HG03139 (cell line): ENCODE results near the gene DAD1.
"Not testable (repeated sequence)": the region's sequence is repeated elsewhere in the genome, so short reads cannot be mapped to it uniquely, and the experiment has no call there.

ENCODE experiments used
- ATAC-seq: cut with Tn5 transposase; IDR thresholded peaks from one replicate; pipeline ENCODE4 v1.9.1; 2021; ENCODE audit not compliant: unreplicated experiment

Gene DAD1

DNA sequence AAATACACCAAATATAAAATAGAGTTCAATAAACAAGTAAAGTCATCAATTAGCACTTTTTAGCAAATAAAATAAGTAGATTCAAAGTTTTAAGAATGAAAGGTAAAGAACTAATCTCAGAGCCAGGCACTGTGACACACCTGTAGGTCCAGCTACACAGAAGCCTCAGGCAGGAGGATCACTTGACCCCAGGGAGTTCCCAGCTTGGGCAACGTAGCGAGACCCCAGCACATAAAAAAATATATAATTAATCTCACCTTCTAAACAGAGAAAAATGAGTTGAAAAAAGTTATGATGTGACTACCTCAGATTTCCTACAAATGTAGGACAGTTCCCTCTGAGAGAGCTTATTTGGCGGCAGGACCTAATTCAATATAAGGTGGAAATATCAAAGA is 19.3 kb downstream of the DAD1 start:
- ATAC-seq: no peak

- no peak for ATAC-seq
Measured at GRCh38 chr14:22569106-22569736, 19.8 kb downstream of the DAD1 start.

- ATAC-seq: no peak
Measured at GRCh38 chr14:22567437-22567836, 21.6 kb downstream of the DAD1 start.

DNA sequence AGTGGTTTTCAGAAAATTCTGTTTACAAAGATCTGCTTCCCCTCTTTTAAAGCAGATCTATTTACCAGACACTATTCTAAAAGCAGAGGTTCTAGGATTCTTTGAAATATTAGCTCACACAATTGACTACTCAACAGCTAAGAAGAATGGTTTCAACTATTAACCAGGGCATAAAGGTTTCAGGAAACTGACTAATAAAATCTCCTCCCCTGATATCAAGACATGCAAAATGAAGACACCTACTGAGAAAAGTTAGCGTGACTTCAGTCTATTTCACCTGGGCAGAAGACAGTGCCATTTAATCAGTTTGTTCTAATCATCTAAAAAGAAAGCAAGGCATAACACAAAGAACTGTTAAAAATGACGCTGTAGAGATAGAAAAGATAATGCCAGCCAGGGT is 22.2 kb downstream of the DAD1 start:
- ATAC-seq: no peak

GRCh38 chr14:22566266-22566665 is 22.8 kb downstream of the DAD1 start:
- ATAC-seq: not testable (repeated sequence)

- no peak for ATAC-seq
Measured at GRCh38 chr14:22565391-22565945, 23.6 kb downstream of the DAD1 start.

DNA sequence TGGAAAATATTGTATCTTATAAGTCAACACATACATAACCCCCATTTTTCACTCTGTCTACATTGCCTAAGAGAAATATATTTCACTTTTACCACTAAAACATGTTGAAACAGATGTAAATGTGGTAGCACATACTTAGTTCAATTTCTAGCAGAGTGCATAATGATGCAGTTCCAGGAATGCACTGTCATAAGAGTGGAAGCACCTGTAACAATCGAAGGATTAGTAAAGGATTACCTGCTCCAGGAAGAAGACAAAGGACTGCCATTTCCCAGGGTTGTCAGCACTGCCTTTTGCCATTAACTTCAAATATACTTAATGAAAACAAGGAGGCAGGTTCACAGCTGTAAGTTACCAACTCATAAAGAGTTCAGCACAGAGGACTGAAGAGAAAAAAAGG is 24.6 kb downstream of the DAD1 start:
- no peak for ATAC-seq

DNA sequence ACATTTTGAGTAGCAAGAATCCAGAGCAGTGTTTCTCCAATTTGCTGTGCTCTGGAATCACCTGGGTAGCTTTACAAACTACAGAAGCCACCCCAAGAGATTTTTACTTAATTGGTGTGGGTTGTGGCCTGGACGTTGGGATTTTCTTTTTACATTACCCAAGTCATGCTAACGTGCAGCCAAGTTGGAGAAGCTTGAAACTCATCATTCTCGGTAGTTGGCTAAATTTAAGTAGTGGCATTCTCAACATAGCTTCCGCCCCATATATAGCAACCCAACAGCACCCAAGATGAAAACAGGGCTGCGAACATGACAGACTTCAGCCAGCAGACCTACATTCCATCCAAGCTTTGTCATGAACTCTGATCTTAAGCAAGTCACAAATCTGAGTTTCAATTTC is 25.0 kb downstream of the DAD1 start:
- no peak for ATAC-seq

GRCh38 chr14:22561661-22562579 is 27.1 kb downstream of the DAD1 start:
- ATAC-seq: no peak

DNA sequence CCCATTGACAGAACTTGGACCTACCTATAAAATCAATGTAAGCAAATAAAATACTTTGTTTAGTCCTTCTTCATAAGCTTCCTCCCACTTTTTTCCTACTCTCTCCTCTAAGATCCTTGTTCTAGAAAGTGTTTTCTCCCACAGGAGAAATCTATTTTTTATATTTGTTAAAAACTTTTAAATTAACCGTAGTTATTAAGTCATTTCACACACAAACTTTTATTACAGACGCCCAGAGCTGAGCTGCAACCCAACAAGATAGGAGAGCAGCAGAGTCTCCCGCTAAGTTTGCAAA is 27.7 kb downstream of the DAD1 start:
- ATAC-seq: no peak

- no peak for ATAC-seq
Measured at GRCh38 chr14:22560662-22561365, 28.2 kb downstream of the DAD1 start.

- no peak for ATAC-seq
Measured at GRCh38 chr14:22559041-22559440, 30.0 kb downstream of the DAD1 start.

- ATAC-seq: no peak
Measured at GRCh38 chr14:22558221-22558913, 30.7 kb downstream of the DAD1 start.

- ATAC-seq: no peak
Measured at GRCh38 chr14:22557846-22558220, 31.2 kb downstream of the DAD1 start.

DNA sequence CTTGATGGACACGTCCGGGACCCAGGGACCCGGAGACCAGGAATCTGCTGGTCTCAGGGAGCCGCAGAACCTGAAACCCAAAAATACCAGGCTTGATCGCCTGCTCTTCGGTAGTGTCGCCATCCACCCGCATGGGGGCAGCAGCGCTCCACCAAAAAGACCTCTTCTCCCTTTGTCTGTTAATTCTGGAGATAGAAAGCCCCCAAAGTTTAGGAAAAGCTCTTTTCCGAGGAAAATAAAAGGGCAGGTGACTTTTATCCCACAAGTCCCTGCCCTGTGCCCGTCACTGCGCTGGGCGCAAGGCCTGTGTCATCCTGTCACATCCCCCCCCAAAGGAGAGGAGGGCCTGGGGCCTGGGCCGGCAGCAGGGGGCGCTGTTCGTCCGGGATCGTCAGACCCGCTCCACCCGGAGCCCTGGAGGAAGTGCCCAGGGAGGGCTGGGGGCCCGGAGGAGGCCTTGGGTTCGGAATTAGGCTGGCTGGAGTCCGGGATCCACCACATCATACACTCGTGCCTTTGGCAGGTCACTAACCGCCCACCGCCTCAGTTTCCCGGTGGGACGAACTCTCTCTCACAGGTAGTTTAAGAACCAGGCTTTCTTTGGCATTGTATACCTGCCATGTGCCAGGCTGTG is 31.9 kb downstream of the DAD1 start:
- ATAC-seq: peak; percentile 32

- ATAC-seq: peak; percentile 55
Measured at GRCh38 chr14:22556021-22556989, 32.7 kb downstream of the DAD1 start.

GRCh38 chr14:22555384-22556011 is 33.5 kb downstream of the DAD1 start:
- ATAC-seq: peak; percentile 4

DNA sequence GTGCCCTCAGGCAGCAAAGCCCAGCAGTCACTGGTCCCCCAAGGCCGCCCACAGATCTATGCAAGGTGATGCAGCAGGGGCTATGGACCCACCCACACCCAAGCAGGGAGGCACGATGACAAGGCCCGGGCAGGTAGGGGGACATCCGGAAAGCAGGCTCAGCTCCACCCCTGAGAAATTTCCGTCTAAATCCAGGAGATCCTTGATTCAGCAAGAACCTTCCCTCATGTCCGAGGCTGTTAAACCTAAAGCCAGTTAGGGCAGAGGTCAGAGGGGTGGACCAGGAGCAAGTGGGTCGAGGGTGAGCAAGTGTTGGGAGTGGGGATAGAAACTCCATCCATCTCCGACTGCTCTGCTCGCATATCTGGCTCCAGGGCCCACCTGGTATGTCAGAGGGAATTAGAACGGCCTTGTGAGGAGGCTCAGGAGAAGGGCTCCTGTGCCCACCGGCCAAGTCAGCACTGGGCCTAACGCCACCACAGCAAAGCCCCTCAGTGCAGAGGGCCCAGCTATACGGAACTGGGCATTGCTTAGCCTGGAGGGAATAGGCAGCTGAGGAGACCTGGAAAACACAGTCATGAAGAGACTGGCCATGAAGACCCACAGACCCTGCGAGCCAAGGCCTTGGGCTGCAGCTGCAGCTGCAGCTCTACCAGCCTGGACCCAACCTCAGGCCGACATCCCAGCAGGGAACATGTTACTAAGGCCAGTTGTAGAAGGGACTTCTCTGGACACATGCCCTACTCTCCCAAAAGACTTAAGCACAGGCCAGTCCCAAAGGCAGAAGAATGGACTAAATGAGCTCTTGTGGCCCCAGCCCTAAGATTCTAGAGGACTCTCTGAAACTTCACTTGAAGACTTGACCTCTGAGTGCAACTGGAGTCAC is 34.3 kb downstream of the DAD1 start:
- no peak for ATAC-seq
